SU-DHL-6 (cell line): ENCODE results near the gene ACKR3.

Source experiments
- CTCF ChIP-seq: fragments of 200-600 bp; sonication (generic); IDR thresholded peaks from one replicate; pipeline ENCODE4 v1.5.1; 2017; ENCODE audit warnings: antibody characterized with exemption, mild to moderate bottlenecking, low read length, moderate library complexity; ENCODE audit not compliant: insufficient read depth, poor library complexity, severe bottlenecking
- EZH2phosphoT487 ChIP-seq: fragments of 200-600 bp; sonication (generic), shearing (Covaris generic); conservative IDR thresholded peaks from 2 replicates; pipeline ENCODE4 v1.6.1; 2018; ENCODE audit warnings: mild to moderate bottlenecking, antibody characterized with exemption, low read length, moderate library complexity, mixed read lengths

DNA sequence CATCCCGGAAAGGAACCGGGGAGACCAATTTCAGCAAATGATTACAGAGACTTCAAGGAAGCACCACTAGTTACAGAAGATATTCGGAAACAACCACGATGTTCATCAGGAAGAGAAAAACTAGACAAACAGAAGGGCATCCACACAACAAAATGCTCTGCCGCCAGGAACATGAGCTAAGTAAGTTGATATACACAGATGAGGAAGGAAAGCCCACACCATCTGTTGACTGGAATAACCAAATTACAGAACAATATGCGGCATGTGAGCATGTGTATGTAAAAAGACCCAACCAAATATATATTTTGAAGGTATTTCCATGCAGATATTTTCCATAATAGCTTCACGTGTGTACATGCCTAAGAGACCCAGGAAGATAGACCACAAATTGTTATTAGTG, 47.0 kb downstream of the ACKR3 start:
- TF ChIP-seq CTCF (no peak), EZH2phosphoT487 (no peak)
